Measurements from ENCODE around the gene DROSHA. TPM values are rescaled to one million over a fixed set of nuclear protein-coding genes. Genes with fewer than 3 reads are reported as not detected.

Gene DROSHA
- total RNA-seq, 1 donor from 2014 or later = 93.1 TPM

DNA sequence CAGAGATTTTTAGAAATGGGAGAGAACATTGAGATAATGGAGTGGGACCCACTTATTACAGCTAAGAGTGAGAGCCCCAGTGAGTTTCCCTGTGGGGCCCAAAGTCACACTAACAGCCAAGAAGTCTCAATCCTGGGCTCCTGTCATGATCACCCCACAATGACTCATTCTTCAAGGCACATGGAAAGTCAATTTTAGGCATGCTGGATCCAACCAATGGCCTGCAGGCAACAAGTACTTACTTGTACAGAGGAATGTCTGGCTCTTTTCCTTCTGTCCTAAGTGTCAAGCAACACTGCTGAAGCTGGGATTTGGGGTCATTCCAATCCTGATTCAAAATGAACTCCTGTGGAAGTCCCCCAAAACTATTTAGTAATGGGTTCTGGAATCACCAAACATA, 123.1 kb downstream of the DROSHA start:
- Mint-ChIP-seq H3K4me1 (peaks cover 30% of the 10 kb centered on the region), H3K27me3 (ENCODE audit: low read depth) (no peaks in the 10 kb centered on the region), H3K9me3 (no peaks in the 10 kb centered on the region), H3K27ac (no peak overlapping the region), H3K4me3 (no peak overlapping the region), H3K36me3 (peaks cover 38% of the 10 kb centered on the region)
- no peak for DNase-seq (ENCODE audit: low spot score in 2 of 2, unreplicated experiment in 2 of 2)
- TF ChIP-seq, protein P1, sequence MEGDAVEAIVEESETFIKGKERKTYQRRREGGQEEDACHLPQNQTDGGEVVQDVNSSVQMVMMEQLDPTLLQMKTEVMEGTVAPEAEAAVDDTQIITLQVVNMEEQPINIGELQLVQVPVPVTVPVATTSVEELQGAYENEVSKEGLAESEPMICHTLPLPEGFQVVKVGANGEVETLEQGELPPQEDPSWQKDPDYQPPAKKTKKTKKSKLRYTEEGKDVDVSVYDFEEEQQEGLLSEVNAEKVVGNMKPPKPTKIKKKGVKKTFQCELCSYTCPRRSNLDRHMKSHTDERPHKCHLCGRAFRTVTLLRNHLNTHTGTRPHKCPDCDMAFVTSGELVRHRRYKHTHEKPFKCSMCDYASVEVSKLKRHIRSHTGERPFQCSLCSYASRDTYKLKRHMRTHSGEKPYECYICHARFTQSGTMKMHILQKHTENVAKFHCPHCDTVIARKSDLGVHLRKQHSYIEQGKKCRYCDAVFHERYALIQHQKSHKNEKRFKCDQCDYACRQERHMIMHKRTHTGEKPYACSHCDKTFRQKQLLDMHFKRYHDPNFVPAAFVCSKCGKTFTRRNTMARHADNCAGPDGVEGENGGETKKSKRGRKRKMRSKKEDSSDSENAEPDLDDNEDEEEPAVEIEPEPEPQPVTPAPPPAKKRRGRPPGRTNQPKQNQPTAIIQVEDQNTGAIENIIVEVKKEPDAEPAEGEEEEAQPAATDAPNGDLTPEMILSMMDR (IDR thresholded peaks at IDR 0.05; ENCODE audit: unreplicated experiment) = no peak

DNA sequence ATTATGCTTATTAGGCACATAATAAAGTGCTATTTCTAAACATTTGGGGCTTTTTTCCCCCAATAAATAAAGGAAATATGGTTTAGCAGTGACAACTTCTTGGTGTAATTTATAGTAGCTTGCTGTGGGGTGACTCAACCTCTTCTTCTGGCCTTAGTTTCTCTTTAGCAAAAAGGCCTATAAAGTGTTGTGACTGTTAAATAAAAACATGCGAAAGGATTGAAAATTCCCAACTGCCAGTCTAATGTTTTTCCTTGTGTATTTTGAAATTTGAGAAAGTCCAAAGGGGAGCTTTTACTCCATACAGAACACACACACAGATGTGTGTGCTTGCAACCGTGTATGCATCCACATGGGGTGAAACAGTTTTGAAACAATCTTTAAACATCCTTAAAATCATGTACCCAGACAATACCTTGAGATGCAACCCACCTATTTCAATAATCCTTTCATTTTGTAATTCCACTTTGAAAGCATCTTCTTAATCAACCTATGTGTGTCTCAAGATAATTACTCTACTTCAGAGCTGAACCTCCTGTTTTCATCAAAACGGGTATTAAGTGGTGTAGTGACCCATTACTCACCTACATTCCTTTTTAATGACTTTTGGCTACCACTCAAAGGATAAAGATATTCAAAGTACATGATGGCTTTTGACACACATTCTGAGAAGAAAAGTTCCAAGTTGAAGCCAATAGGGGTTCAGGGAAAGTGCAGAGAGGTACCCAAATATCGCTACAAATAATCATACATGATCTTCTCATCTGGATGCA, 123.8 kb downstream of the DROSHA start:
- H3K27ac Mint-ChIP-seq = no peak overlapping the region
- H3K27me3 Mint-ChIP-seq (ENCODE audit: low read depth) = no peaks in the 10 kb centered on the region
- TF ChIP-seq, protein P1 (IDR thresholded peaks at IDR 0.05; ENCODE audit: unreplicated experiment) = no peak
- peaks cover 26% of the 10 kb centered on the region for H3K4me1 Mint-ChIP-seq
- H3K36me3 Mint-ChIP-seq = peaks cover 38% of the 10 kb centered on the region
- no peak for DNase-seq (ENCODE audit: low spot score in 2 of 2, unreplicated experiment in 2 of 2)
- no peaks in the 10 kb centered on the region for H3K9me3 Mint-ChIP-seq
- no peak overlapping the region for H3K4me3 Mint-ChIP-seq

DNA sequence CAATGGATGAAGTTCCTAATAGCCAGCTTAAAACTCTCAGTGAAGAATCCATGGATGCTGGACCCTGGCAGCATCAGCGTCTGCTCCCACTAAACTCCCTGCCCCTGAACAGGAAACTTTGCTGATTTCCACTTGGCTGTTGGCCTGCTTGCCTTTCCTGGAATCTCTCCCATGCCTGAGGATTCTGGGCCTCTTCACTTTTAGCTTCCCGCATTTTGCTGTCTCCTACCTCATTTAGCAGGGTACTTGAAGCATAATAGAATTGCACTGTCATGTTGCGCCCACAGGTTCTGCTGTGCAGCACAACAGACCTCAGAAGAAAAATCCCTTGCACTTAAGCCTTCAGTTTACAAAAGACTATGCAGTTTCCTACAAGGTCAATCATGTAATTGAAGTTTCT, 127.6 kb downstream of the DROSHA start:
- TF ChIP-seq, protein P1 (IDR thresholded peaks at IDR 0.05; ENCODE audit: unreplicated experiment) = no peak
- no peak for DNase-seq (ENCODE audit: low spot score in 2 of 2, unreplicated experiment in 2 of 2)
- Mint-ChIP-seq H3K9me3 (no peaks in the 10 kb centered on the region), H3K27ac (no peak overlapping the region), H3K27me3 (ENCODE audit: low read depth) (no peaks in the 10 kb centered on the region), H3K4me1 (peaks cover 19% of the 10 kb centered on the region), H3K36me3 (peaks cover 36% of the 10 kb centered on the region), H3K4me3 (no peak overlapping the region)

DNA sequence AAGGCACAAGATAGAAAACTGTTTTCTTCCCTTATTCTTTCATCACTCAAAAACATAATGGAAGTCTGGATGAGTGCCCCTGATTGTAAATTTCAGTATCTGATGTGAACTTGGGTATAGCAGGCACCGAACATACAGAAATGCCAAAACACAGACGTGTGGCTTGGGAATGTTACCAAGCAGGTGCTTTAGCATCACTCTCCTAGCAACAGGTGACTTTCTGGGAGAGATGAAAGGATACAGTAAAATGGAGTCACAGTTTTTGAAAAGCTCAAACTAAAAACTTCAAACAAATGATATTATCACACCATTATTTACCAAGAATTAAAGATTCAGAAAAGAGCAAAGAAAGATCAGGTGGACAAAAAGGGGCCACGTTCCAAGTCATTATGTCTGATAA, 130.2 kb downstream of the DROSHA start:
- DNase-seq (ENCODE audit: low spot score in 2 of 2, unreplicated experiment in 2 of 2) = no peak
- Mint-ChIP-seq H3K36me3 (peaks cover 18% of the 10 kb centered on the region), H3K9me3 (no peaks in the 10 kb centered on the region), H3K27me3 (ENCODE audit: low read depth) (no peaks in the 10 kb centered on the region), H3K4me3 (no peak overlapping the region), H3K27ac (no peak overlapping the region), H3K4me1 (peaks cover 10% of the 10 kb centered on the region)
- TF ChIP-seq, protein P1 (IDR thresholded peaks at IDR 0.05; ENCODE audit: unreplicated experiment) = no peak

DNA sequence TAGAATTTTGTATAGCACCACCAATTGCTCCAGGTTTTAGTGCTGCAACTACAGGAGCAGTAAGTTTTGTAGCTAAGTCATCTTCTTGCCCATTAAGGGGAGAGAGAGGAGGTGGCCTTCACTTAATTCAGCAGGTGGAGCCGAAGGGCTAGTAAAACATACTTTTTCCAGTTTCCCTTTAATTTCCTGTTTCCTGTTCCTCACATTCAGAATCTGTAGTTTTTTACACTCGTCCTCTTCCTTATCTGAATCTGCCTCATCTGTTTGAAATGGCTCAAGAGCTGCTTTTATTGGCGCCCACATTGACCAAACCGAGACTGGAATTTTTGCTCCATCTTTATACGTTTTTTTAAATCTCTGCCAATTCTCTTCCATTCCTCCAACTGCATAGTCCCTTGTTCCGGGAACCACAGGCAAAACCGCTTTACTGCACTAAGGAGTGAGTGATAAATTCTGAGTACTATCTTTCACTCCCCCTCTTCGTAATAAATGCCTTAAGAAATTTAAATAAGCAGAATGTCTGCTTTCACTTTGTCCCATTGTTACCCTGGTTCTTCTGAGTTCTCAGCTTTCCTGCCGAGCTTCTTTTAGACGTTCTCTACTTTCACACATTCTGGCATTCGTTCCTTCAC, 133.9 kb downstream of the DROSHA start:
- no peak overlapping the region for H3K27ac Mint-ChIP-seq
- no peaks in the 10 kb centered on the region for H3K27me3 Mint-ChIP-seq (ENCODE audit: low read depth)
- no peak overlapping the region for H3K4me3 Mint-ChIP-seq
- TF ChIP-seq, protein P1 (IDR thresholded peaks at IDR 0.05; ENCODE audit: unreplicated experiment) = no peak
- peaks cover 9% of the 10 kb centered on the region for H3K36me3 Mint-ChIP-seq
- DNase-seq (ENCODE audit: low spot score in 2 of 2, unreplicated experiment in 2 of 2) = no peak
- no peaks in the 10 kb centered on the region for H3K9me3 Mint-ChIP-seq
- peaks cover 11% of the 10 kb centered on the region for H3K4me1 Mint-ChIP-seq
